HCT116 (cell line): ENCODE data around the gene EXOC4. TPM values are rescaled to one million over a fixed set of nuclear protein-coding genes. Genes with fewer than 3 reads are reported as not detected.

Experiments used
- ATAC-seq: fragments of 200-7000 bp; cut with Tn5 transposase; 2 replicates; pipeline ENCODE4 v1.9.1; 2020; ENCODE audit warnings: mild to moderate bottlenecking, moderate library complexity
- BruUV-seq: library from RNA; stranded (reverse); fragments of 400-500 nt; replicated peaks from 2 replicates; lab custom pipeline; 2021; lab: Mats Ljungman, UMichigan
- CTCF ChIA-PET: fragments of 300-600 bp; sonication (Branson Sonifier 250); formaldehyde crosslinking; loops from one replicate; lab custom pipeline; 2021; ENCODE audit warnings: antibody characterized with exemption; lab: Charles Lee
- POLR2A ChIA-PET: fragments of 300-600, 350-600 bp; sonication (Branson Sonifier 250); formaldehyde crosslinking; loops from one replicate; lab custom pipeline; 2021; ENCODE audit warnings: antibody characterized with exemption; lab: Charles Lee
- RAD21 ChIA-PET, 2 experiments: fragments of 300-600 bp; sonication (Branson Sonifier 250); formaldehyde crosslinking; loops; one replicate each; lab custom pipeline; 2023; ENCODE audit warnings: low total read pairs in 2 of 2; ENCODE audit not compliant: uncharacterized antibody in 2 of 2, unreplicated experiment in 2 of 2, low non-redundant PET in 1 of 2; lab: Charles Lee
- DNase-seq: peaks from one replicate; pipeline ENCODE4 v3.0.0-alpha.2; 2010; ENCODE audit warnings: low read depth, low spot score
- H2AFZ ChIP-seq: fragments of 200-600 bp; shearing (Covaris generic), sonication (generic); 2 replicates; pipeline ENCODE4 v1.6.1; 2017; ENCODE audit warnings: low read depth, mixed run types, mixed read lengths, antibody characterized with exemption, low read length; ENCODE audit not compliant: poor library complexity, severe bottlenecking
- H3K27ac ChIP-seq: 2 replicates; pipeline ENCODE4 v1.5.1; 2012; ENCODE audit warnings: low read depth, low read length
- H3K27me3 ChIP-seq: fragments of 200-600 bp; sonication (generic); 2 replicates; pipeline ENCODE4 v1.6.1; 2016; ENCODE audit warnings: mixed run types, low read length, mixed read lengths; ENCODE audit not compliant: insufficient read depth
- H3K36me3 ChIP-seq, 2 experiments: fragments of 200-500 bp in 1 of 2; fragments of 200-600 bp in 1 of 2; sonication (Bioruptor generic) in 1 of 2; sonication (generic) in 1 of 2; 2 replicates each; pipeline versions ENCODE4 v1.5.1 to v1.6.1; 2014 to 2016; ENCODE audit warnings: low read length in 2 of 2, inconsistent platforms in 1 of 2, mixed read lengths in 1 of 2, mixed run types in 1 of 2; ENCODE audit not compliant: insufficient read depth in 2 of 2, control insufficient read depth in 1 of 2
- H3K4me1 ChIP-seq, 2 experiments: fragments of 200-600 bp in 1 of 2; sonication (generic) in 1 of 2; 2 replicates each; pipeline versions ENCODE4 v1.5.1 to v1.6.1; 2012 to 2017; ENCODE audit warnings: low read length in 2 of 2, inconsistent platforms in 1 of 2, mild to moderate bottlenecking in 1 of 2, mixed read lengths in 1 of 2, mixed run types in 1 of 2, moderate library complexity in 1 of 2; ENCODE audit not compliant: insufficient read depth in 2 of 2, control insufficient read depth in 1 of 2
- H3K4me2 ChIP-seq: fragments of 200-600 bp; sonication (generic); 2 replicates; pipeline ENCODE4 v1.6.1; 2017; ENCODE audit warnings: mixed run types, low read length, mixed read lengths
- H3K4me3 ChIP-seq, 2 experiments: fragments of 200-600 bp in 1 of 2; sonication (generic) in 1 of 2; replicated peaks in 1 of 2; 2 replicates each; pipeline ENCODE4 v1.5.1; 2011 to 2016; ENCODE audit warnings: low read length in 2 of 2, control low read depth in 1 of 2, low read depth in 1 of 2, mild to moderate bottlenecking in 1 of 2, mixed read lengths in 1 of 2, mixed run types in 1 of 2
- H3K79me2 ChIP-seq: fragments of 200-600 bp; sonication (generic); 2 replicates; pipeline ENCODE4 v1.6.1; 2017; ENCODE audit warnings: mild to moderate bottlenecking, mixed run types, low read length, moderate library complexity, mixed read lengths; ENCODE audit not compliant: insufficient read depth
- H3K9ac ChIP-seq: fragments of 200-600 bp; sonication (generic); 2 replicates; pipeline ENCODE4 v1.6.1; 2016; ENCODE audit warnings: low read length, mixed read lengths
- H3K9me2 ChIP-seq: fragments of 200-600 bp; sonication (generic), shearing (Covaris generic); 2 replicates; pipeline ENCODE4 v1.6.1; 2017; ENCODE audit warnings: mixed run types, mild to moderate bottlenecking, moderate library complexity; ENCODE audit not compliant: insufficient read depth
- H3K9me3 ChIP-seq, 2 experiments: fragments of 200-500 bp in 1 of 2; fragments of 200-600 bp in 1 of 2; sonication (Bioruptor generic) in 1 of 2; sonication (generic) in 1 of 2; 2 replicates each; pipeline ENCODE4 v1.6.1; 2014 to 2017; ENCODE audit warnings: low read length in 2 of 2, mixed read lengths in 2 of 2, inconsistent platforms in 1 of 2, low read depth in 1 of 2, mild to moderate bottlenecking in 1 of 2, mixed run types in 1 of 2, moderate library complexity in 1 of 2; ENCODE audit not compliant: control insufficient read depth in 1 of 2, insufficient read depth in 1 of 2
- H4K20me1 ChIP-seq: fragments of 200-600 bp; sonication (generic), shearing (Covaris generic); 2 replicates; pipeline ENCODE4 v1.6.1; 2017; ENCODE audit warnings: mixed run types, mild to moderate bottlenecking, moderate library complexity; ENCODE audit not compliant: insufficient read depth
- CBX3 ChIP-seq: IDR thresholded peaks from 2 replicates; pipeline ENCODE4 v1.6.1; 2012; ENCODE audit warnings: low read depth
- CEBPB ChIP-seq: IDR thresholded peaks from 2 replicates; pipeline ENCODE4 v1.6.1; 2012; ENCODE audit warnings: low read depth
- EGR1 ChIP-seq: IDR thresholded peaks from 2 replicates; pipeline ENCODE4 v1.6.1; 2012; ENCODE audit warnings: low read depth
- ELF1 ChIP-seq: IDR thresholded peaks from 2 replicates; pipeline ENCODE4 v1.6.1; 2012; ENCODE audit warnings: low read depth, borderline replicate concordance
- EZH2 ChIP-seq: fragments of 200-600 bp; sonication (generic); IDR thresholded peaks from 2 replicates; pipeline ENCODE4 v1.6.1; 2017; ENCODE audit warnings: antibody characterized with exemption, mixed run types
- EZH2phosphoT487 ChIP-seq: fragments of 200-600 bp; IDR thresholded peaks from 2 replicates; pipeline ENCODE4 v1.6.1; 2018; ENCODE audit warnings: antibody characterized with exemption, borderline replicate concordance
- JUND ChIP-seq: IDR thresholded peaks from 2 replicates; pipeline ENCODE4 v1.6.1; 2012
- POLR2A ChIP-seq: IDR thresholded peaks from 2 replicates; pipeline ENCODE4 v1.7.0; 2011; ENCODE audit warnings: borderline replicate concordance; ENCODE audit not compliant: insufficient read depth, insufficient read length; ENCODE audit errors: extremely low read depth
- POLR2AphosphoS5 ChIP-seq: IDR thresholded peaks from 2 replicates; pipeline ENCODE4 v1.6.1; 2011; ENCODE audit warnings: mild to moderate bottlenecking, low read depth, low read length, moderate library complexity
- SP1 ChIP-seq: IDR thresholded peaks from 2 replicates; pipeline ENCODE4 v1.6.1; 2012; ENCODE audit warnings: low read depth
- SRF ChIP-seq: IDR thresholded peaks from 2 replicates; pipeline ENCODE4 v1.6.1; 2012; ENCODE audit warnings: low read depth
- YY1 ChIP-seq: IDR thresholded peaks from 2 replicates; pipeline ENCODE4 v1.6.1; 2011; ENCODE audit warnings: low read length, low read depth, moderate library complexity, mild to moderate bottlenecking; ENCODE audit not compliant: insufficient replicate concordance; ENCODE audit errors: extremely low read depth
- ZFX ChIP-seq: fragments of 450-650 bp; IDR thresholded peaks from 2 replicates; pipeline ENCODE4 v1.6.1; 2017
- ZNF274 ChIP-seq: fragments of 200-500 bp; sonication (Bioruptor generic); IDR thresholded peaks from 2 replicates; pipeline ENCODE4 v1.6.1; 2014; ENCODE audit warnings: mild to moderate bottlenecking, low read depth, low read length, inconsistent platforms
- intact Hi-C: fragments of 100-400 bp; cut with micrococcal nuclease; formaldehyde crosslinking; loops from 2 replicates; pipeline ENCODE4 v1.10.0; 2022
- total RNA-seq: library from RNA; stranded (reverse); gene quantifications from one replicate; pipeline ENCODE4 v1.2.1, GENCODE V29; 2021; ENCODE audit not compliant: unreplicated experiment
- TF ChIP-seq, protein P1 (sequence below): IDR thresholded peaks from 2 replicates; pipeline ENCODE4 v1.6.1; 2012
- TF ChIP-seq, protein P2 (sequence below): IDR thresholded peaks from 2 replicates; pipeline ENCODE4 v1.6.1; 2012
- TF ChIP-seq, protein P3 (sequence below): IDR thresholded peaks from 2 replicates; pipeline ENCODE4 v1.6.1; 2011; ENCODE audit warnings: mild to moderate bottlenecking, low read length, moderate library complexity; ENCODE audit not compliant: insufficient replicate concordance; ENCODE audit errors: extremely low read depth
- TF ChIP-seq, protein P4 (sequence below), 3 experiments: fragments of 200-600 bp in 1 of 3; sonication (generic) in 1 of 3; IDR thresholded peaks in 2 of 3; conservative IDR thresholded peaks in 1 of 3; 2 replicates each; pipeline ENCODE4 v1.5.1; 2012 to 2017; ENCODE audit warnings: low read depth in 2 of 3, low read length in 2 of 3, antibody characterized with exemption in 1 of 3, borderline replicate concordance in 1 of 3, control low read depth in 1 of 3, mild to moderate bottlenecking in 1 of 3, mixed read lengths in 1 of 3, mixed run types in 1 of 3, moderate library complexity in 1 of 3; ENCODE audit not compliant: insufficient read depth in 1 of 3

Gene EXOC4
- total RNA-seq, 1 experiment from 2014 or later: 40.3 TPM

DNA sequence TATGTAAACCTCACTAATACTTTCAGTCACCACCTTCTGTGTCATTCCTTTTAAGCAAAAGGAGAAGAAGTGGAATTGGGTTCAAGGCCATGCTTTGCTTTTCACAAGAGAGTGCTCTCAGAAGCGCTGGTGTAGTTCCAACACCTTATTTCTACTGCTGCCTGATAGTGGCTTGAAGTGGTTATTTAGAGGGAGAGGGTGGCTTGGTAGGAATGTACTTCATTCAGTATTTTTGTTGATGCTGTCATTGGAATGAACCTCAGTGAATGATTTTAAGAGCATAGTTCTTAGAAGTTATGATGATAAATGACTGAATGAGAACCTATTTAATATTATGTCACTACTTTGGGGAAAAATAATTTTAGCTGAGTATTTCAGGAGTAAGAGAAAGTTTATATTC lies 396.7 kb downstream of the EXOC4 start (continued):
- TF ChIP-seq POLR2A (no peak), ZFX (no peak), JUND (no peak), CEBPB (no peak), CBX3 (no peak), ZNF274 (no peak), POLR2AphosphoS5 (no peak), SP1 (no peak), YY1 (no peak)
- TF ChIP-seq, protein P1, sequence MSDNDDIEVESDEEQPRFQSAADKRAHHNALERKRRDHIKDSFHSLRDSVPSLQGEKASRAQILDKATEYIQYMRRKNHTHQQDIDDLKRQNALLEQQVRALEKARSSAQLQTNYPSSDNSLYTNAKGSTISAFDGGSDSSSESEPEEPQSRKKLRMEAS: no peak
- TF ChIP-seq, protein P2, sequence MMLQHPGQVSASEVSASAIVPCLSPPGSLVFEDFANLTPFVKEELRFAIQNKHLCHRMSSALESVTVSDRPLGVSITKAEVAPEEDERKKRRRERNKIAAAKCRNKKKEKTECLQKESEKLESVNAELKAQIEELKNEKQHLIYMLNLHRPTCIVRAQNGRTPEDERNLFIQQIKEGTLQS: no peak
- TF ChIP-seq, protein P3, sequence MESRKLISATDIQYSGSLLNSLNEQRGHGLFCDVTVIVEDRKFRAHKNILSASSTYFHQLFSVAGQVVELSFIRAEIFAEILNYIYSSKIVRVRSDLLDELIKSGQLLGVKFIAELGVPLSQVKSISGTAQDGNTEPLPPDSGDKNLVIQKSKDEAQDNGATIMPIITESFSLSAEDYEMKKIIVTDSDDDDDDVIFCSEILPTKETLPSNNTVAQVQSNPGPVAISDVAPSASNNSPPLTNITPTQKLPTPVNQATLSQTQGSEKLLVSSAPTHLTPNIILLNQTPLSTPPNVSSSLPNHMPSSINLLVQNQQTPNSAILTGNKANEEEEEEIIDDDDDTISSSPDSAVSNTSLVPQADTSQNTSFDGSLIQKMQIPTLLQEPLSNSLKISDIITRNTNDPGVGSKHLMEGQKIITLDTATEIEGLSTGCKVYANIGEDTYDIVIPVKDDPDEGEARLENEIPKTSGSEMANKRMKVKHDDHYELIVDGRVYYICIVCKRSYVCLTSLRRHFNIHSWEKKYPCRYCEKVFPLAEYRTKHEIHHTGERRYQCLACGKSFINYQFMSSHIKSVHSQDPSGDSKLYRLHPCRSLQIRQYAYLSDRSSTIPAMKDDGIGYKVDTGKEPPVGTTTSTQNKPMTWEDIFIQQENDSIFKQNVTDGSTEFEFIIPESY: no peak

DNA sequence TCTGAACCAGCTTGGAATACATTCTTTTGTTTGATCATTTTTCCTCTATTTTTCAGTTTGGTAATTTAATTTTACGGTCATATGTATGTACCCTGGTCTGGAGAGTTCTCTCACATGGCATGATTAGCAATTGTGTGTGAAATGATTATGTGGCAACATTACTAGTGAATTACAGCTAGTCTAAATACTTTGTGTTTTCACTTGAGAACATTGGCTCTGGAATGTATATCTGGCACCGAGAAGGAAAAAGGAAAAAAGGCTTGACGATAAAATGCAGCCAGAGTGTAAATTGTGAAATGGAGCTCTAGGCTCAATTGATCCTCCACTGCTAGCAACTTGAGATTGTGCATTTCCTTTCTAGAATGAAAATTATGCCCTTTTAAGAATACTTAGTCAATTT lies 397.2 kb downstream of the EXOC4 start:
- Histone ChIP-seq H3K79me2 (no peaks in the 10 kb centered on the region), H3K27ac (no peak overlapping the region), H3K9ac (no peak overlapping the region), H3K9me3 (no peaks in the 10 kb centered on the region), H3K36me3 (no peaks in the 10 kb centered on the region), H4K20me1 (no peaks in the 10 kb centered on the region), H2AFZ (no peak overlapping the region), H3K9me2 (no peaks in the 10 kb centered on the region), H3K4me2 (no peak overlapping the region), H3K27me3 (no peaks in the 10 kb centered on the region), H3K4me3 (no peak overlapping the region), H3K4me1 (no peaks in the 10 kb centered on the region)
- CTCF ChIA-PET: no interaction called here
- TF ChIP-seq ELF1: no peak
- TF ChIP-seq ZNF274: no peak
- no peak for TF ChIP-seq EZH2
- TF ChIP-seq POLR2A: no peak
- TF ChIP-seq, protein P4, sequence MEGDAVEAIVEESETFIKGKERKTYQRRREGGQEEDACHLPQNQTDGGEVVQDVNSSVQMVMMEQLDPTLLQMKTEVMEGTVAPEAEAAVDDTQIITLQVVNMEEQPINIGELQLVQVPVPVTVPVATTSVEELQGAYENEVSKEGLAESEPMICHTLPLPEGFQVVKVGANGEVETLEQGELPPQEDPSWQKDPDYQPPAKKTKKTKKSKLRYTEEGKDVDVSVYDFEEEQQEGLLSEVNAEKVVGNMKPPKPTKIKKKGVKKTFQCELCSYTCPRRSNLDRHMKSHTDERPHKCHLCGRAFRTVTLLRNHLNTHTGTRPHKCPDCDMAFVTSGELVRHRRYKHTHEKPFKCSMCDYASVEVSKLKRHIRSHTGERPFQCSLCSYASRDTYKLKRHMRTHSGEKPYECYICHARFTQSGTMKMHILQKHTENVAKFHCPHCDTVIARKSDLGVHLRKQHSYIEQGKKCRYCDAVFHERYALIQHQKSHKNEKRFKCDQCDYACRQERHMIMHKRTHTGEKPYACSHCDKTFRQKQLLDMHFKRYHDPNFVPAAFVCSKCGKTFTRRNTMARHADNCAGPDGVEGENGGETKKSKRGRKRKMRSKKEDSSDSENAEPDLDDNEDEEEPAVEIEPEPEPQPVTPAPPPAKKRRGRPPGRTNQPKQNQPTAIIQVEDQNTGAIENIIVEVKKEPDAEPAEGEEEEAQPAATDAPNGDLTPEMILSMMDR (IDR thresholded peaks at IDR 0.05 in 2 of 3, conservative IDR thresholded peaks at IDR 0.05 in 1 of 3; ENCODE audit: borderline replicate concordance in 1 of 3, insufficient read depth in 1 of 3, low read depth in 2 of 3, low read length in 2 of 3): no peak
- TF ChIP-seq SRF: no peak
- TF ChIP-seq EGR1: no peak
- no peak for TF ChIP-seq SP1
- TF ChIP-seq EZH2phosphoT487: no peak
- RAD21 ChIA-PET: no interaction called here
- POLR2A ChIA-PET: no interaction called here
- no peak for DNase-seq
- no TSS peak for BruUV-seq
- ATAC-seq: no peak
- intact Hi-C loops: no loop called here
